Aorta (tissue), 5 donors: ENCODE measurements around the gene KPNB1. TPM values are rescaled to one million over a fixed set of nuclear protein-coding genes. Genes with fewer than 3 reads are reported as not detected.

ENCODE experiments used
- ATAC-seq: fragments of 200-7000 bp; cut with Tn5 transposase; one replicate; pipeline ENCODE4 v1.9.1; 2022; ENCODE audit warnings: moderate library complexity; ENCODE audit not compliant: low FRiP score
- DNase-seq, 2 donors: peaks; one replicate each; pipeline ENCODE4 v3.0.0-alpha.2; 2020
- H3K27ac ChIP-seq, 2 donors: one replicate each; pipeline ENCODE4 v1.5.1; 2013; ENCODE audit warnings: low read length in 2 of 2, mild to moderate bottlenecking in 2 of 2, moderate library complexity in 2 of 2, control low read depth in 1 of 2, inconsistent platforms in 1 of 2, low read depth in 1 of 2
- H3K27me3 ChIP-seq, 2 donors: one replicate each; pipeline ENCODE4 v1.6.1; 2013; ENCODE audit warnings: control low read depth in 1 of 2, low read length in 1 of 2, mild to moderate bottlenecking in 1 of 2, moderate library complexity in 1 of 2; ENCODE audit not compliant: insufficient read depth in 2 of 2, control insufficient read depth in 1 of 2
- H3K36me3 ChIP-seq, 2 donors: one replicate each; pipeline ENCODE4 v1.6.1; 2013; ENCODE audit warnings: control low read depth in 1 of 2, low read length in 1 of 2, mild to moderate bottlenecking in 1 of 2; ENCODE audit not compliant: insufficient read depth in 2 of 2, control insufficient read depth in 1 of 2
- H3K4me1 ChIP-seq, 2 donors: one replicate each; pipeline ENCODE4 v1.6.1; 2013; ENCODE audit warnings: low read length in 2 of 2, control low read depth in 1 of 2, mild to moderate bottlenecking in 1 of 2, moderate library complexity in 1 of 2; ENCODE audit not compliant: insufficient read depth in 2 of 2, control insufficient read depth in 1 of 2
- H3K4me3 ChIP-seq, 2 donors: one replicate each; pipeline ENCODE4 v1.5.1; 2013; ENCODE audit warnings: low read length in 2 of 2, control low read depth in 1 of 2, mild to moderate bottlenecking in 1 of 2
- H3K9me3 ChIP-seq: one replicate; pipeline ENCODE4 v1.6.1; 2013; ENCODE audit warnings: mild to moderate bottlenecking, low read length; ENCODE audit not compliant: control insufficient read depth
- WGBS, 2 donors: extraction: QIAGEN DNeasy Blood & Tissue Kit; methylation state at CpG; one replicate each; pipeline ENCODE4 v1.1.7; 2013; 5-methylcytosine and 5-hydroxymethylcytosine counted together
- intact Hi-C, 2 donors: fragments of 100-400 bp; cut with DNase I; formaldehyde crosslinking; loops; one replicate each; pipeline versions ENCODE4 v1.14.2 to v1.15.0; 2022
- polyA plus RNA-seq, 2 donors: library from polyadenylated mRNA; stranded (reverse); fragments of 200-250 nt; gene quantifications; one replicate each; pipeline ENCODE4 v1.2.3, GENCODE V29; 2013
- total RNA-seq, 2 donors: library from RNA; stranded (reverse); fragmentation: NEBNext Ultra II Directional; extraction: Animal tissue kit (Norgen Biotek cat#: 25700); gene quantifications; one replicate each; pipeline ENCODE4 v1.2.1, GENCODE V29; 2021
- donor health status: healthy with polysubstance abuse.
- donor health status: Bipolar disorder and iron deficiency.
- donor health status: DM: no; HTN: no; CAD: no.
- donor health status: DM: no; HTN: no; CAD: no.
- donor health status: DM: yes; HTN: yes; CAD: no.

The KPNB1 gene
- total and polyA plus RNA-seq, 4 donors = 39.4 to 202 (median 115) TPM

- H3K27ac ChIP-seq = no peak overlapping the region
- no peaks in the 10 kb centered on the region for H3K36me3 ChIP-seq
- intact Hi-C loops = no loop called here
- H3K4me1 ChIP-seq = no peaks in the 10 kb centered on the region
- 82 to 84% methylated on average over 5 of the region's 5 CpGs for WGBS, 2 donors
- no peak overlapping the region for H3K4me3 ChIP-seq
- H3K9me3 ChIP-seq = no peaks in the 10 kb centered on the region
- ATAC-seq (no peak), DNase-seq (no peak)
- H3K27me3 ChIP-seq = no peaks in the 10 kb centered on the region
Measured at GRCh38 chr17:47644324-47644723, 5.4 kb upstream of the KPNB1 start.

- intact Hi-C loops = no loop called here
- H3K36me3 ChIP-seq = peaks cover 0 to 5% of the 10 kb centered on the region in 2 donors
- no peaks in the 10 kb centered on the region for H3K9me3 ChIP-seq
- no peaks in the 10 kb centered on the region for H3K4me1 ChIP-seq
- ATAC-seq (peak; percentile 33), DNase-seq (peak in 1 of 2 donors; percentile 82)
- peak overlapping the region; percentile 87 to 93 for H3K4me3 ChIP-seq
- WGBS, 2 donors = 0 to 1% methylated on average over 18 to 48 of the region's 48 CpGs
- H3K27ac ChIP-seq = peak overlapping the region; percentile 11 to 72
- no peaks in the 10 kb centered on the region for H3K27me3 ChIP-seq
Measured at GRCh38 chr17:47649972-47650524, 329 bp downstream of the KPNB1 start.

GRCh38 chr17:47650525-47651522, 1.1 kb downstream of the KPNB1 start:
- intact Hi-C loops = no loop called here
- Histone ChIP-seq H3K4me1 (no peaks in the 10 kb centered on the region), H3K27ac (no peak overlapping the region), H3K27me3 (no peaks in the 10 kb centered on the region), H3K36me3 (peaks cover 0 to 5% of the 10 kb centered on the region in 2 donors), H3K9me3 (no peaks in the 10 kb centered on the region), H3K4me3 (peak overlapping the region; percentile 87 to 93)
- ATAC-seq (peak; percentile 91), DNase-seq (peak; percentile 98)
- 1% methylated on average over 18 to 39 of the region's 39 CpGs for WGBS, 2 donors

- Histone ChIP-seq H3K4me1 (no peaks in the 10 kb centered on the region), H3K9me3 (no peaks in the 10 kb centered on the region), H3K27me3 (no peaks in the 10 kb centered on the region), H3K4me3 (no peak overlapping the region), H3K36me3 (peaks cover 0 to 7% of the 10 kb centered on the region in 2 donors), H3K27ac (no peak overlapping the region)
- ATAC-seq (no peak), DNase-seq (no peak)
- WGBS, 2 donors = 41 to 42% methylated on average over 2 of the region's 2 CpGs
- intact Hi-C loops = no loop called here
Measured at GRCh38 chr17:47651704-47652103, 2.0 kb downstream of the KPNB1 start.

GRCh38 chr17:47652570-47652969, 2.9 kb downstream of the KPNB1 start:
- Histone ChIP-seq H3K4me1 (no peaks in the 10 kb centered on the region), H3K4me3 (no peak overlapping the region), H3K27me3 (no peaks in the 10 kb centered on the region), H3K9me3 (no peaks in the 10 kb centered on the region), H3K27ac (no peak overlapping the region), H3K36me3 (peaks cover 3 to 13% of the 10 kb centered on the region in 2 donors)
- ATAC-seq (no peak), DNase-seq (no peak)
- WGBS, 2 donors = 89% methylated on average over 6 of the region's 6 CpGs
- intact Hi-C loops = no loop called here

GRCh38 chr17:47653442-47653841, 3.7 kb downstream of the KPNB1 start:
- no peak overlapping the region for H3K27ac ChIP-seq
- peaks cover 5 to 20% of the 10 kb centered on the region in 2 donors for H3K36me3 ChIP-seq
- ATAC-seq (no peak), DNase-seq (no peak)
- H3K4me1 ChIP-seq = no peaks in the 10 kb centered on the region
- H3K9me3 ChIP-seq = no peaks in the 10 kb centered on the region
- H3K27me3 ChIP-seq = no peaks in the 10 kb centered on the region
- 55 to 57% methylated on average over 2 of the region's 2 CpGs for WGBS, 2 donors
- no peak overlapping the region for H3K4me3 ChIP-seq
- intact Hi-C loops = no loop called here

- 50 to 54% methylated on average over 6 of the region's 6 CpGs for WGBS, 2 donors
- Histone ChIP-seq H3K4me3 (no peak overlapping the region), H3K27me3 (no peaks in the 10 kb centered on the region), H3K36me3 (peaks cover 5 to 20% of the 10 kb centered on the region in 2 donors), H3K9me3 (no peaks in the 10 kb centered on the region), H3K4me1 (no peaks in the 10 kb centered on the region), H3K27ac (no peak overlapping the region)
- ATAC-seq = no peak
- no peak for DNase-seq
- intact Hi-C loops = no loop called here
Measured at GRCh38 chr17:47654991-47655390, 5.3 kb downstream of the KPNB1 start.

GRCh38 chr17:47660064-47660492, 10.4 kb downstream of the KPNB1 start:
- no peaks in the 10 kb centered on the region for H3K9me3 ChIP-seq
- intact Hi-C loops = no loop called here
- no peak overlapping the region for H3K27ac ChIP-seq
- H3K27me3 ChIP-seq = no peaks in the 10 kb centered on the region
- H3K4me3 ChIP-seq = no peak overlapping the region
- no peaks in the 10 kb centered on the region for H3K4me1 ChIP-seq
- WGBS, 2 donors = 76 to 77% methylated on average over 6 of the region's 6 CpGs
- ATAC-seq (no peak), DNase-seq (no peak)
- H3K36me3 ChIP-seq = peaks cover 12 to 19% of the 10 kb centered on the region in 2 donors
